ENCODE measurements around the gene ITPR1.
"Not testable (repeated sequence)": the region's sequence is repeated elsewhere in the genome, so short reads cannot be mapped to it uniquely, and the experiment has no call there.

ITPR1 gene

GRCh38 chr3:4749567-4750002 lies 256.4 kb downstream of the ITPR1 start:
- no peak for DNase-seq

GRCh38 chr3:4750306-4750968 lies 257.3 kb downstream of the ITPR1 start:
- peak; percentile 44 for DNase-seq

DNA sequence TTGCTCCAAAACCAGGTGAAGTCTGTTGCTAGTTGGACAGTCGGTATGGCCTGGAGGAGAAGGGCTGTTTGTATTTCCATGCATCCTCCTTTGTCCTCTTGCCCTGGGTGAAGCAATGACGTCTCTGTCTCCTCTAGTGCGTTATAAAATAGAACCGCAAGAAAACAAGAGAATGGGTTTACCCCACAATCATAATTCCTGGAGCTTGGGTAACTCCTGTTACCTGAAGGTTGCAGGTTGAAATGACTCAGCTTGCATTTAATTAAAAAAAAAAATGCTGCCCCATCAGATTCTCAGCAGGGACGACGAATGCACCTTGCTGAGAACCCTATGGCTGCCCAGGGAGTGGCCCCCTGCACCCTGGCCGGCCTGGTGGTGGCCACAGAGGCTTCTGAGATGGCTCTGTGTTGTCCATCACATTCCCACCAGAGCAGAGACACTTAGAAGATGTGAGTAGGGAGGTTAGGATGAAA lies 257.9 kb downstream of the ITPR1 start:
- DNase-seq = no peak

DNA sequence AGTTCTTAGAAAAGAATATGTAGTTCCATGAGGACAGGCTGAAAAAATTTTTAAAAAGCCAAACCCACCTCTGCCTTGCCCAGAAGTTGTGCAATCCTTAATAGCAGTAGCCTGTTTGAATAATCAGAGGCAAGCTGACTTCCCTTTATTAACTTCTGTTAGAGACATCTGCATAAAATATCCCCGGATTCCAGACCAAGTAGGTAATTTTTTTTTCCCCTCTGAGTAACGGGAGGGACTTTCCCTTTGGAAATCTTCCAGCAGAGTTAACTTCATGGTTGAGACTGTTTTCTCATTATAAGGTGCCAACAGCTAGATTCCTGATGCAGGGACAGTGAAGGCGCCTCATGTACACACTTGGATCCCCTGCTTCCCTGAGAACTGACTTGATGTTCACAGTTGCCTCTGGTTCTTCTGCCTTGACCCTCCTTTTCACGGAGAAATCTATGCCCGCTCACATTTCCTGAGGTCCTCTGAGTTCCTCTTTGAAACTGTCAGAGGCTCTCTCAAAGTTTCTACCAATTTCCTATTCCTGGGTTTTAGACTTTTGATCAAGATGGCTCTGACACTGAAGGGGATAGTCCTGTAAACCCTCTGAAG lies 258.5 kb downstream of the ITPR1 start:
- DNase-seq = peak; percentile 89

DNA sequence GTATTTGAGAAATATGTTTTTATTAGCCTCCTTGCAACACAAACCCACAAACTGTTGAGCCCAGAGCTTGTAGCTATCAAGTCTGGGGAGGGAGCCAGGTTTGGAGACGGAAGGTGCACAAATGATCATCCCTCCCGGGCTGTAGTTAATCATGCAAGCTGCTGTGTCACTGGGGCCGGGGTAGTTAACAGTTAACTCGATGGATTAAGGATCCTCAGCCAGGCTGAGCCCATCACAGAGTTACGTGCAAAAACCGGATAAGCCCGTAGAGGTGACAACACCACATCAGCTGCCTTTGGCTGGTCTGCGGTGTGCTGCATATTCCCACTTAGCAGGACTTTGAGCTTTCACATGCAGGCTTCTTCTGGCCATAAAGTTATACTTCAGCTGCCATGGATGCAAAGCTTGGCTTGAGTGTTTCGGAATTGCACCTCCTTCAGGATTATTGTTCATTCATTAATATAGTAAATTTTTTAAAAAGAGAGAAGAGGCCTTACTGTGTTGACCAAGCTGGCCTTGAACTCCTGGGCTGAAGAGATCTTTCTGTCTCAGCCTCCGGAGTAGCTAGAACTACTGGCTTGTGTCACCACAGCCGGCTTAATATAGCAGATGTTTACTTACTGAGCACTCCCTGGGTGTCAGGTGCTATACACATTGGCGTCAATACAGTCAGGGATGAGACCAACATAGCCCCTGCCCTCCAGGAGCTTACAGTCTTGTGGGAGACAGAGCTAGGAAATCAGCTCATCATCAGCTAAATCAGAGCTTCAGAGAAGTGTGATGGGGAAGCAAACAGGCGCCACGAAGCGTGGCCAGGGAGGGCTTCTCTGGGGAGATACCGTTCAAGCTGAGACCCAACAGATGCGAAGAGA lies 259.3 kb downstream of the ITPR1 start:
- DNase-seq = peak; percentile 61

DNA sequence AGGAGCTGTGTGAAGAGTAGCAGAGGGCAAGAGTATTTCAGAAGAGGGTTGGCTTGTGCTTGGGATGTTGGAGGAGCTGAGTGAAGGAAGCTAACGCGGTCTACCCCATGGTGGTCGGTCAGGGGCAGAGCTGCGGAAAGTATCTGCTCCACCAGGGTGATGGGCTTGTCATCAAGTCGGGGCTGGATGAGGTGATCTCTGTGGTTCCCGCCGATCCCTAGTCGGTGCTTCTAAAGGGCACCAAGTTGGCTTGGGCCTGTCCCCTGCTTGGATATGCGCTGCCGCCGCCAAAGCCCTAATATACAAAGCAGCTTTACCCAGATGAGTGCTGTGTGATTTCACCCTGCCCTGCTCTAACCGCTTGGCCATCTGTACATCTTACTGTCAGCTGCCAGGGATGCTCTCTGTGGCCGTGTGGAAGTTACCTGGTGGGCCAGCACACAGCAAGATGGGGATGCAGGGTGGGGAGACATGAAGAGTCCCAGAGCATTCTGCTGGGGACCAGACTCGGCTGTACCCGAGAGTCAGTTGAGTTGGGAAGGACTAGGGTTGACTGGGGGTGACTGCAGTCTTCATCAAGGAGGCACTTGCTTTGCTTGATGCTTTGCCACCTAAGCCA lies 260.0 kb downstream of the ITPR1 start:
- DNase-seq = no peak

DNA sequence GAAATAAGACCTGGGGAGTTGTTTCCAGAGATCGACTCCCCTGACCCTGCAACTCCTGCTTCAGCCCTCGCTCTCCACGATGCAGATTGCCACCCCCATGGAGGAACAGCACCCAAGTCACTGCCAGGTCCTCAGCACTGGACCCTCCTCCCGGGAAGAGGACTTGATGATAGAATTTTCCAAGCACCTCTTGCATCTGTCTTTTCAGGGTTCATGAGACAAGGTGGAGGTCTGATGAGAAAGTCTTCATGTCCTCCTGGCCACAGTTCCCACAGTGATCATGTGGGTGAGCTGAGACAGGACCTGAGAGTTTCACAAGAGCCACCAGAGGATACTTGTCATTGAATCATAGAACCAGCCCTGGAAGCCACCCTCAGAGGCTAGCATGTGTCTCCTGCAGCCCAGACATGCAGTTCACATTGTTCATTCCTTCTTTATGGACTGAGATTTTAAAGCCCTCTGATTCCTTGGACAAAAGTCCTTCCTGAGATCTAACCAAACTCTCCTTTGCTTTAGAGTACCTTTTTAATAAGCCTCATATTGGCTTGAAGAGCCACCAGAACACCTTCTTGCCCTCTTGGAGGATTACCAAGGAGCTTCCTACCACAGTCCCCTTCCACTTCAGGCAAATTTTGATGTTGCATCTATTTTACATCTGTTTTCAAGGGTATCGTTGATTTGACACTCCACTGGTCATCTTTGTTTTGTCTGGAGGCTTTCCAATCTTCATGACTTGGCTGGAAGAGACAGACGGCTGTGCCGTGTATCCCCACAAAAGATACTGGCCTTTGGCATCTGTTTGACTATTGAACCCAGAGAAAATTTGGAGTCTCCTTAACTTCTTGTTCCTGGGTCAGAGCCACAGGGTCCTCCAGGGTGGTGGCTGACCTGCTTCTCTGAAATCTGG lies 261.3 kb downstream of the ITPR1 start:
- DNase-seq = no peak

DNA sequence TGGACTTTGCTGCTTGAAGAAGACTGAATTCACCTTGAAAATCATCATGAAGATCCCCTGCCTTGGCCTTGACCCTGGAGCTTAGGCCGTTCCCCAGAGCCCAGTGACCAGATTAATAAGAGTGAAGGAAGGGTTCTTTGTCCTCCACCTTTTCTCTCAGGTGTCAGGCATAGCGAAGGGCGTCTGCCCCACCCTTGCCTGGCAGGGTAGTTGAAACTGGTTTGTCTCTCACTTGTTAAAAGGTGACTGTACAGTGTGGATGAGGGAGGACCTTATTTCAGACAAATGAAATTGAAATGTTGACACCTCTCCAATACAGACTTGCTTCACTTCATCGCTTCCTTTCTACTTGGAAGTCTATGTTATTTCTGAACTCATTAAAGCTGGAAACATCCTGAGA lies 262.4 kb downstream of the ITPR1 start:
- no peak for DNase-seq

- no peak for DNase-seq
Observed at GRCh38 chr3:4756057-4756775, 263.1 kb downstream of the ITPR1 start.

DNA sequence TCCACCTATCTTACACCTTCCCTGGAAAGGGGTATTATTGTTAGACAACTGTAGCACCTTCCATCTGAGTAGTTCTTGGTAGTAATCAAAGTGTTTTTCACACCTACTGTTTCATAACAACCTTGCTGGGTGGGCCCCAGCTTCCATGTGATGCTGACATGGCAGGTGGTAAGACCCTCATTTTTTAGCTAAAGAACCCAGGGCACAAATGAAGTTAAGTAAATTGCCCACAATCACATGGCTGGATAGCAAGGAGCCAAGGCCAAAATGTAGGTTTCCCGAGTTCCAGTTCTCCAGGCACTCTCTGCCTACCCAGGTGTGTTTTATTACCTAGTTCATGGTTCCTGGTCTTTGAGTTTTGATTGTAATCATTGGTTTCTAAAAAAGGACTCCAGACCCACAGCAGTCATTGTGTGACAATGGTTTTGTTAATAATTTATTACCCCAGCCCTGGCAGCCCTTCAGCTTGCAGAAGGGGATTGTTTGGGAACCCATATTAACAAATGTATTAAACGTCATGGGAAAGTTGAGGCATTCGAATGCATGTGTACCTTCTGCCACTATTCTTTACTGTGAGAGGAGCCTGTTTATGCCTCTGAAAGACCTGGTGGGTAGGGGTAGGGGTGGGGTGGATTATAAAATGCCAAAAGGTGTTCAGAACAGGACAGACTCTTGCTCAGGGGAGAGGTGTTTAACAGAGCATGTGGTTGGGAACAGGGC lies 263.9 kb downstream of the ITPR1 start:
- no peak for DNase-seq

DNA sequence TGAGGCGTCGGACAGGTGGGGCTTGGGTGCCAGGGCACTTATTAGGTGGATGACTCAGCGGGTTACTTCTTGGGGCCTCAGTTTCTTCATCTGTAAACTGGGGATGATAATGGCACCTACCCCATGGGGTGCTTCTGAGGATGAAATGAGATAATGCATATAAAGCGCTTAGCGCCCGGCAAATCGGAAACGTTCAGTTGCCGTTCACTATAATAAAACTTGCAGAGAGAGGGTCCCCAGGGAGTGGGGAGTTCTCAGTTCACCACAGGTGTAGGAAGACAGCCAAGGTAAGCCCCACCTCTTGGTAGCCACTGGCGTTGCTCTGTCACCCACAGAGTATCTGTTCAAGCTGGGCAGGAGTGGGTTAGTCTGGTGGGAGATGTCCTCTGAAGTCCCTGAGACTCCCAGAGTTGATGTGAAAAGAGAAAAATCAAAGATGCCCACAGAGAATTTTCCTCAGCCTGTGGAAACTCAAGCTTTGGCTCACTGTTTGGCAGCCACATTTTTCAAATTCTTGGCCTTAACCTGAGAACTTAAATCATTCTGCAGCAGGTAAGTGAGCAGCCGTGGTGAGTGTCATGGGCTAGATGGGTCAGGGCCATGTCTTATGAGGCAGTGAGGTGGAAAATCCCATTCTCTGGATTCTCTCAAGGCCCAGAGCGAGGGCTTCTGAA lies 264.6 kb downstream of the ITPR1 start:
- no peak for DNase-seq

- no peak for DNase-seq
Observed at GRCh38 chr3:4758249-4758860, 265.2 kb downstream of the ITPR1 start.

DNA sequence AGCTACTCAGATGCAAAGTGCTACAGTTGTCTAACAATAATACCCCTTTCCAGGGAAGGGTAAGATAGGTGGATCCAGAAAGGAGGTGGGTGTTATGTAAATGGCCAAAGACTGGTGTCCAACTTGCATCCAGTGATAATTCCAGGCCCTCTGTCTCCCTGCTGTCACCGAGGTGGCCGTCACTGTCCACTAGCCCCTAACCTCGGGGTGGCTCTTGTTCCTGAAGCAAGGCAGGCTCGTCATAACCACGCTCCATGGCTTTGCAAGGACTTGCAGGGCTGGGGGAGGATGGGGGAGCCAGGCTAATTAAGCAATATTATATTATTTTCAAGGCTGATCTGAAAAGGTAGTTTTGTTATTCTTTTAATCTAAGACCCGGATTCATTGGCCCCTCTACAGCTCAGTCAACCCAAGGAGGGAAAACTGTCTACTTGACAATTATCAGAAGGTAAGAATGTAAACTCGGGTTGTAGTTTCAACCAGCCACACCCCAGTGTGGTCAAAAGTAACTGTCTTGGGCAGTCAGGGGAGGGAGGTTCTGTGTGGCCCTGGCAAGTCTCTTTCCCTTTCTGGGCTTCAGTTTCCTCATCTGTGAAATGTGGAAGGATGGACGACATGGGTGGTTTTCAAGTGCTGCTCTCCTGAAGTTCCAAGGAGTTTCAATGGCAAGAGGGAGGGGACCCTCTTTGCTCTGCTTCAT lies 266.0 kb downstream of the ITPR1 start:
- DNase-seq = no peak

- DNase-seq = no peak
Observed at GRCh38 chr3:4759689-4760312, 266.7 kb downstream of the ITPR1 start.

GRCh38 chr3:4761759-4762158 lies 268.6 kb downstream of the ITPR1 start:
- no peak for DNase-seq

DNA sequence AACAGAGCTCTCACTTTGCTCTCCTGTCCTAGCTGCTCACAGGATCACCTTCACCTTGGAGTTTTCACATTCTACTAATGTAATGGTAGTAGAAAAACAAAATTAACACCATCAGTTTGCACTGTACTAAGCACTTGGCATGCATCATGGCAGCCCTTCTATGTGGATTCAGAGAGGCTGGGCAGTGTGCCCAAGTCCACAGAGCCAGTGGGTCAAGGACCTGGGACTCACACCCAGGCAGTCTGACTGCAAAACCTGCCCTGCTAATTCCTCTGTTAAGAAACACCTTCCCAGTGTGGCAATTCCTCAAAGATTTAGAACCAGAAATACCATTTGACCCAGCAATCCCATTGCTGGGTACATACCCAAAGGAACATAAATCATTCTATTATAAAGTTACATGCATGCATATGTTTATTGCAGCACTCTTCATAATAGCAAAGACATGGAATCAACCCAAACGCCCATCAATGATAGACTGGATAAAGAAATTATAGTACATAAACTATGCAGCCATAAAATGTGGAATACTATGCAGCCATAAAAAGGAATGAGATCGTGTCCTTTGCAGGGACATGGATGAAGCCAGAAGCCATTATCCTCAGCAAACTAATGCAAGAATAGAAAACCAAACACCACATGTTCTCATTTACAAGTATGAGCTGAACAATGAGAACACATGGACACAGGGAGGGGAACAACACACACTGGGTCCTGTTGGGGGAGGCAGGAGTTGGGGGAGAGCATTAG lies 269.5 kb downstream of the ITPR1 start:
- DNase-seq = not testable (repeated sequence)

- DNase-seq = no peak
Observed at GRCh38 chr3:4763604-4764247, 270.6 kb downstream of the ITPR1 start.
